NCI-H1105 (cell line): ENCODE measurements around the gene ISM1.
A peak's percentile ranks its signal among the peaks of the same experiment; 100 is the strongest.

ENCODE experiments used
- DNase-seq: peaks from one replicate; lab custom pipeline; 2025; lab: John Stamatoyannopoulos, UW

The ISM1 gene

DNA sequence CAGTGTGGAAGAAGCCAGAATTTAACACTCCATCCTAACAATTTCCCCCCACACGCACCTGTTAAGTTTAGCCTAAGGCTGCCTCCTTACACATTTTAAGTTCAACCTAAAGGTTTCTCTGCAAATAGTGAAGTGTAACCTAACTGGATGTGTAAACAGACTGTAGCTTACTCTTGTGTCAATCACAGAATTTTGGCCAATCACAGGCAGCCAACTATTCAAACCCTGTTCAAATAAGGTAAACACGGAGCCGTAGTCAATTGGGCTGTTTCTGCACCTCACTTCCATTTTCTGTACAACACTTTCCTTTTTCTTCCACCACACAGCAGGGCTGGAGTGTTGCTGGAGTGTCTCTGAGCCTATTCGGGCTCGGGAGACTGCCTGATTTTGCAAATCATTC, 92.1 kb downstream of the ISM1 start:
- no peak for DNase-seq

DNA sequence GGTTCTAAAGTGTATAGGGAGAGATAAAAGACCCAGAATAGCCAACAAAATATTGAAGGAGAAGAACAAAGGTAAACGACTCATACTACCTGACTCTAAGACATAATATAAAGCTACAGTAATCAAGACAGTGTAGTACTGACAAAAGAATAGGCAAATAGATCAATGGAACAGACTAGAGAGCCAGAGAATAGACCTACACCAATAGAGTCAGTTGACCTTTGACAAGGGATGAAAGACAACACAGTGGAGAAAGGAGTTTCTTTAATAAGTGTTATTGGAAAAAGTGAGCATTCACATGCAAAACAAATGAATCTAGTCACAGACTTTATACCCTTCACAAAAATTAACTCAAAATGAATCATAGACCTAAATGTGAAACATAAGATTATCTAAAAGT, 96.4 kb downstream of the ISM1 start:
- DNase-seq = no peak

DNA sequence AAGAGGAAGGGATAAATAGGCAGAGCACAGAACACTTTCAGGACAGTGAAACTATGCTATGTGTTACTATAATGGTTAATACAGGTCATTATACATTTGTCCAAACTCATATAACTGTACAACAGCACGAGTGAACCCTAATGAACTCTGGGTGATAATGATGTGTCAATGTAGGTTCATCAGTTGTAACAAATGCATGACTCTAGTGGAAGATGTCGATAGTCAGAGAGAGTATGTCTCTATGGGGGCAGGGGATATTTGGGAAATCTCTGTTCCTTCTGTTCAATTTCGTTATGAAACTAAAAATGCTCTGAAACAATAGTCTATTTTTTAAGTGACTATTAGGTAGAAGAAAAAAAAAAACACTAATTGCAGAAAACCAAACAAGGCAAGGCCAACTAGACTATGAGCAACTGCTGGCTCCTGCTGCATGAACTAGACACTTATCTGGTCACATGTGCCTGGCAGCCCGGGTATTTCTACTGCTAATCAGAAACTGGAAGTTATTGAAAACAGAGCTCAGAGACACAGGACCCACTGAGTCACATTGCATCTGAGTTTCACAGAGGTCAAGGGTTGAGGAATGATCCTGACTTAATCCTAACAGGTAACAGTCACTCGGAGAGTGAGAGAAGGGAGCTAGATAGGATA, 97.9 kb downstream of the ISM1 start:
- no peak for DNase-seq

DNA sequence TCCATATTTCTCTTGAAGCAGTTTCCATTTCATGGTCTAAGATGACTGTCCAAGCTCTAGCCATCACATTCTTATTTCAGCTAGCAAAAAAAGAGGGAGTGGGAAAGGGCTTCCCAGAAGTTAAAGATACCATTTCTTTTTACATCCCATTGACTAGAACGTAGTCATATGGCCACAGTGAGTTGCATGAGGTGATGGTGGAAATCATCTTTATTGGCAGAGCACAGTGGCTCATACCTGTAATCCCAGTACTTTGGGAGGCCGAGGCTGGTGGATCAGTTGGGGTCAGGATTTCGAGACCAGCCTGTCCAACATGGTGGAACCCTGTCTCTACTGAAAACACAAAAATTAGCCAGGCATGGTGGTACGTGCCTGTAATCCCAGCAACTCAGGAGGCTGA, 99.6 kb downstream of the ISM1 start:
- DNase-seq = no peak

DNA sequence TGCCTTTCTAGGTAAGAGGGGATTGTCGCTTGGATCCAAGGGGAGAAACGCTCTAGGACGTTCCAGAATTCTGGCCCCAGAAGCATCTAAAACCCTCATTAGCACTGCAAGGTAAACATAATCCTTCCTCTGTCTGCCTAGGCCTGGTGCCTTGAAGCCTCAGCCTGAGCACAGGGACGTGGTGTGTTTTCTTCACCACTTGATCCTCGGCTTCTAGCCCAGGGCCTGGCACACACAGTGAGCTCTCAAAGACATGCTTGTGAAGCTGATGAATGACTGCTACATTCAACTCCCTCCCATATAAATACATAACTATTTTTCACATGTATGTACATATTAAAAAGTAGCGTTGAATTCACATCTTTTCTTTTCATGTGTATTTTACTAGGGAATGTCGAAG, 100.3 kb downstream of the ISM1 start:
- no peak for DNase-seq

DNA sequence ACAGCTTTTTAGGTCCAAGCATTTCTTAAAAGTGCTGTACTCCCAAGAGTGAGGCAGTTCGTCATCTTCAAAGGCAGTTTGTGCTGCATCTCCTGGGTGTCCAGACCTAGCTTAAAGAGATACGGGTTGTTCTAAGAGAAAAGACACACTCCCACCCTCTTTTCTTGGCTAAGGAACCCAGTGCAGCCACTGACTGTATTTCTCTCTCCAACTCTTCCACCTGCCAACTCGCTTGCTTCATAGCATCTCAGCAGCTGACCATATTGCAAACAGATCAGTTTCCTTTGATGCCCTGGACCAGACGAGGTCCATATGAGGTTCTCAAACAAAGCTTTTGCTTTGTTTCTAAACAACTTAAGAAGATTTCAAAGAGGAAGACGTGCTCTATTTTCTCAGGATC, 101.1 kb downstream of the ISM1 start:
- DNase-seq = no peak

DNA sequence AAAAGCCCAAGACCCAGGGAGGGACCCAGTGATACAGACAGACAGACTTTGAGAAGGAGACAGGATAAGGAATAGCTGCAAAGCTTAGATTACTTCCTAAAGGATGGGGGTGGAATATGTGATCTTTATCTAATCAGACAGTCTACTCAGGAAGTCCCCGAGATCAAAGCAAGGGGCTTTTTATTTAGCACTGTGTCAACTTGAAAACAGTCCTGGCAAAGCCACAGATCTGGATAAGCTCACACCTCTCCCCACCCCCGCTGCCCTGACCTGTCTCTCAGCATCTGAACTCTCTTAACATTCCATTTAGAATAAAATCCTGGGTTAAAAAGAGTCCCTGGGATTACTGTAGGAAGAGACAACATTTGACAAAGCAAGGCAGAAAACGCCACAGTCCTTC, 101.5 kb downstream of the ISM1 start:
- no peak for DNase-seq

DNA sequence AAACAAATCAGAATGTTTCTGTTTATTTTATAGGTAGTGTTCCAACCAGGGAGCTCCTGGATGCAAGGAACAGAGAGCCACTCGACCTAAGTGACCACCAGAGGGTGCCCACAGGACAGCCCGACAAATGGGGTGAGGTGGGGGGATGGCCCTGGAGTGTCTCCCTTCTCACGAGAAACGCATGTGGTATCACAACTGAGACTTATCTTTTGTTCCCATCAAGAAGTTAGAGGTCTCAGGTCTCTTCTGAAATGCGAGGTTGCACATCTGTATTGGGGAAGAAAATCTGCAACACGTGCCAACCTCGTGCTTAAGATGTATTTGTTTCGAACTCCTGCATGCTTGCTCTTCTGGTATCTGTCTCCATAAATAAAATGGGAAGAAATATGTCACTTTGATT, 104.0 kb downstream of the ISM1 start:
- no peak for DNase-seq

DNA sequence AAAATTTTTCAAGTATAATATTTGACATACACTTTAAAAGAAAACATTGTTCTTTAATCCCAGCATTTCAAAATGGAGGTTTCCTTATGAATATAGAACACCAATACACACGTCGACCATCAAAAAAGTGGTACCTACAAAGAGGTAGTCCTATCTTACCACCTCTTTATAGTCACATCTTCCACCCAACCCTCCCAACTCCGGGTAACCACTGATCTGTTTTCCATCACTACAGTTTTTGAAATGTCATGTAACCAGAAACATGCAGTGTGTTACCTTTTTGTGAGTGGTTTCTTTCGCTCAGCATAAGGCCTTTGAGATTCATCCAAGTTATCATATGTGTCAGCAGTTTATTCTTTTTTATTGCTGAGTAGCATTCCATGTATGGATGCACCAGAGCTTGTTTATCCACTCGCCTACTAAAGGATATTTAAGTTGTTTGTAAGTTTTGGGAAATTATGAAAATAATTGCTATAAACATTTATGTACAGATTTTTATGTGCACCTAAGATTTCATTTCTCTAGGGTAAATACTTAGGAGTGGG, 104.8 kb downstream of the ISM1 start:
- no peak for DNase-seq

DNA sequence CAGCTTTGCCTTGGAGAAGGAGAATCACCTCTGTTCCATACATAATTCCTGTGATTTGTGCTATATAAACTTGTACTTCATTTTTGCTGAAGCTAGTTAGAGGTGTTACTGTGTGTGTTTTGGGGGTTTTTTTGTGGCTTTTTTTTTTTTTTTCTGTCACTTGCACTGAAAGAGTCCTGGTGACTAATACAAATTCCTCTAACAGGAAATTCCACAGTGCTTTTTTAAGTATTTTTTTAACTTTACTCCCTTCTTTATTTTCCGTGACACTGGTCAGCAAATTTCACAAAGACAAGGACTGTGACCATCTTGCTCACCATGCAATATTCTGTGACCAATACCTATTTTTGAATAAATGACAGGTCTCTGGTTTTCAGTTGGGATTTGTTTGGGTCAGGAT, 110.5 kb downstream of the ISM1 start:
- no peak for DNase-seq

DNA sequence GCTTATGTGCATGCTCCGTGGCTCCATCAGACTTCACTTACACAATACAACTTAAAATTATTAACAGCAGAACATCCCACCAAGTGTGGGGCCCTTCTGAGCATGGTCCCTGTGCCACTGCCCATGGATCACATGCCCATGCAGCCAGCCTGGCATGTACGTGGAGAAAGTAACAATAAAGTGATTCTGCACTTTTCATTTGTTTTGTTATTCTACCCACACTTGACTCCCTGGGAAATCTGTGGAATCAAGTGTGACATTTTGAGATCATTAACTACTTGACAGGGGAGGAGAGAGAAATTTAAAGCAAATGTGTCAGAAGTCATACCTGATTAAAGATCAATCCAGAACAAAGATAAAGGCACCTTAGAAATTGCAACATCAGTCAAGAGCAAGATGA, 112.0 kb downstream of the ISM1 start:
- DNase-seq = no peak

DNA sequence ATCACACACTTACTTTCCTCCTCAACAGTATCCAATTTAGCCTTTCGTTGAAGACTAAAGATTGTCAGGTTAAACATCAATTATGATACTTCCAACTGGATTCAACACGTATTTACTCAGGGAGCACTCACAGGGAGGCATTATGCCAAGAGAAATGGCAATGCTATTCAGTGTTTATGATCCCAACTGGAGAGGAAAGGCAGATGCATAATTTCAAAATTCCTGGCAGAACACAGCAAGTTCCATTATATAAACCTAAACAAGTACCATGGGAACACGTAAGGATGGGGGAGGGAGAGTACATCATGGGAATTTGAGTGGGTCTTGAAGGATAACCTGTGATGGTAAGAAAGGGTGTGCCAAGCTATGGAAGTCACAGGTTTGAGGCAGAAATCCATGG, 112.7 kb downstream of the ISM1 start:
- DNase-seq = peak; percentile 89

DNA sequence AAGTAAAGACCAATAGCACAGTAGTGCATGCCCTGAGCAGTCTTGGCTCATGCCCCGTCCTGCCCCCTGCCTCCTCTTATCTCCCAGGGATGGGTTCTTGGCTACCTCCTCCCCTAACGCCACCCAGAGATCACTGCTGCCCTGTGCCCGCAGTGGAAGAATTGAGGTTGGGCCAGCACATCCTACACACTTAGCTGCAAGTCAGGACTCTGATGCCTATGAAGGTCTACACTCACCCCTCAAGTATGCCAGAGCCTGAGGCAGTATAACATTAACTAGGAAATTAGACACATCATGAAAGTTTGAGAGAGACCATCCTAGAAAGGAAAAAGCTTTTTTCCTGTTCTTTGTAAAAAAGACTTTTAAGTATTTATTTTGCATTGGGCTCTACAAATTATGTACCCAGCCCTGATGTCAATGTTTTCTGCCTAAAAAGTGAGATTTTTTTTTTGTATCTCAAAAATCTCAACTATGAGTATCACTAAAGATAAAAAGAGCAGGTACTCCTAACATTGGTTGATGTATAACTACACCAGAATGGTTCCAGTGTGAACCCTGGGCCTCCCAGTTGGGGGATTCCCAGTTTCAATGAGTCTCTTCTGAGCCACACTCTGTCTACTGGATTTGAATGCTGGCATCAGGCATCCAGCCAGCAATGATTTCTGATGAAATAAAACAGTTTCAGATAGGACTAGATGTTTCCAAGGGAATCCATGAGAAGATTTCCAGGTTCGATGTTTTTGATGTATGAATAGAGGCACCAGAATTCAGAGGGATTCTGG, 115.4 kb downstream of the ISM1 start:
- no peak for DNase-seq

DNA sequence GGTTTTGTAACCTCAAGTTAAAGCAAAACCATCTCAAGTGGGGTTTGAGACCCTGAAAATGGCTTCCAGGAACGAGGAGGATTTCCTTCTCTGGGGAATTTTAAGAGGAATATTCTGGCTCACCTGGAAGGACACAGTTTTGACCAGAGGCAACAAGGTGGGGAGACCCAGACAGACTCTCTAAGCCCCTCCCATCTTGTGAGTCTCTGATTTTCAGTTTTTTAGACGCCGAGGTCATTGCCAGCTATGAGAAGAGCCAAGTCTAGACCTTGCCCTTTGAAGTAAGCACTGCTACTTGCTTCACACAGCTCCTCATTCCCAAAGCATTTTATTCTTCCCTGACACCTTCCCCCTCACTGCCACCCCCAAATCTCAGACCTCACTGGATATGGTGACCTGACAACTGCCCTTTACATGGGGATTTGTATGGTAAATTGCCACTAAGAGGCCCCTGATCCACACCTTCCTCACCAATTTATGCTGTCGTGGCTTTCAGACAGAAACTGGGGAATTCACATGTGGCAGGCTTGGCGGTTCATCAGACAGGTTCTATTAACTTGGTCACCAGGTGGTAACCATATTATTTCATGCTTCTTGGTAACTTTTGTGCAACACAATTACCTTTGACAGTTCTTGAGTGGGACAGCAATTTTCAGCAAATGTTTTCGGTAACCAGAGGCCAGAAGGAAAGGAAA, 116.2 kb downstream of the ISM1 start:
- no peak for DNase-seq

DNA sequence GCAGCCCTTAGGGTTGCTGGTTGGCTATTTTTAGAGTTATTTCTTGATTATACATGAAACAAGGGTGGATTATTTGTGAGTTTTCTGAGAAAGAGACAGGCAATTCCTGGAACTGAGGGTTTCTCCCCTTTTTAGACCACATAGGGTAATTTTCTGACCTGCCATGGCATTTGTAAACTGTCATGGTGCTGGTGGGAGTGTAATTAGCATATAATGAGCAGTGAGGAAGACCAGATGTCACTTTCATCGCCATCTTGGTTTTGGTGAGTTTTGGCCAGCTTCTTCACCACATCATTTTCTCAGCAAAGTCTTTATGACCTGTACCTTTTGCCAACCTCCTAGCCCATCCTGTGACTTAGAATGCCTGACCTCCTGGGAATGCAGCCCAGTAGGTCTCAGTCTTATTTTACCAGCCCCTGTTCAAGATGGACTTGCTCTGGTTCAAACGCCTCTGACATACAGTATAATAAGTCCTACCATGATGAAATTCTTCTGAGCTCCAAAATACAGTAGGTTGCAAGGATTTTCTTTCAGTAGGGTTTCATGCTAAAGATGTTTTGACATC, 117.1 kb downstream of the ISM1 start:
- DNase-seq = no peak

DNA sequence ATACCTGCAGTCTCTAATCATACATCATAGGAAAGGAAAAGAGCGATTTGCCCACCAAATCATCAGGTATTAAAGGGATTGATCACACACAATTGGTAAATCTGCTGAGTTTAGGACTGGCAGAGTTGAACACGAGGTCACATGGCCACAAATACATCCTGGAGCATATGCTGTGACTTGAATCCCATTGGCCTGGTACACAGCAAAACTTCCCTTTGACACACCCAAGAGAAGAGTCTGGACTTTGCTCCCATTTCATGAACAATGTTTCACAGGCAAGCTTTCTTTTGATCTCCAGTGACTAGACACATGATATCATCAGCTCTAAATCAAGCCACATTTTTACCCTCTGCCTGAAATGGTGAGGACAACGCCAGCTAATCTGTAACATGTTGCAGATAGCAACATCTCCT, 117.9 kb downstream of the ISM1 start:
- DNase-seq = no peak

DNA sequence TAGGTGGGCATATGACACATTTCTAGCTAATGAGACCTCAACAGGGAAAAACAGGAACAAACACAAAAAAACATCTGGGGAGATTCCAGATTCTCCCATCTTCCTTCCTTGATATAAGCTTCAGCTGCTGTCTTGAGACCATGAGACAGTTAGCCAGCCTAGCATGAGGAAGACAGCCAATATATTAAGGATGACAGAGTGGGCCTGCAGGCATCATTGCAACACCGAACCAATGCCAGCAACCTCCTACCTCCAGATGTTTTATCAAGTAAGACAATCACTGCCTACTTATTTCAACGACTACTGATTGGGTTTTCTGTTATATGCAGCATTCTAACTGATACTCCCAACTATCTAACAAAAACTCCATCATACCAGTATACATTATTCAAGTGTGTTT, 119.0 kb downstream of the ISM1 start:
- DNase-seq = no peak

DNA sequence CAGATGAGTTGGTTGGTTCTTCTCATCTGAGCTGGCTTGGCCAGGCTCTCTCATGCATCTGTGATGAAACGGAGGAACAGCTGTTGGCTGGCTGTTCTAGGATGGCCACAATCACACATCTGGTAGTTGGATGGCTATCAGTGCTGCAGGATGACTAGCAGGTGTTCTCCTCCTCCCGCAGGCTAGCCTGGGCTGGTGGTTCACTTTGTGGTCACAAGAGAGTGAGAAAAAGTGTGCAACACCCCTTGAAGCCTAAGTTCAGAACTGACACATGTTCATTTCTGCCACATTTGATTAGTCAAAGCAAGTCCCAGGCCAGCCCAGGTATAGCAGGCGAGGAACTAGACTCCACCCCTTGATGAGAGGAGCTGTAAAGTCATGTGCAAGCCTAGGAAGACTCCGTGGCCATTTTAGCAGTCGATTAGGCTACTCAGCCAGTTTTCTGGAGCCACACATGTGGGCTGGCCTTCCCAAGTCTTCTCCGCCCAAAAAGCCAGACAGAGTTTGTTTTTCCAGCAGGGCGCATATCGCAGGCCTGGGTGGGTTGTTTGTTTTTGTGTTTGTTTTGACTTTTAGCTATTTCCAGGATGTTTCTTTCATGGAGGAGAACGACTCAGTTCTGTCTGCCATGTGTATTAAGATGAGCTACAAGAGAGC, 120.8 kb downstream of the ISM1 start:
- DNase-seq = no peak

DNA sequence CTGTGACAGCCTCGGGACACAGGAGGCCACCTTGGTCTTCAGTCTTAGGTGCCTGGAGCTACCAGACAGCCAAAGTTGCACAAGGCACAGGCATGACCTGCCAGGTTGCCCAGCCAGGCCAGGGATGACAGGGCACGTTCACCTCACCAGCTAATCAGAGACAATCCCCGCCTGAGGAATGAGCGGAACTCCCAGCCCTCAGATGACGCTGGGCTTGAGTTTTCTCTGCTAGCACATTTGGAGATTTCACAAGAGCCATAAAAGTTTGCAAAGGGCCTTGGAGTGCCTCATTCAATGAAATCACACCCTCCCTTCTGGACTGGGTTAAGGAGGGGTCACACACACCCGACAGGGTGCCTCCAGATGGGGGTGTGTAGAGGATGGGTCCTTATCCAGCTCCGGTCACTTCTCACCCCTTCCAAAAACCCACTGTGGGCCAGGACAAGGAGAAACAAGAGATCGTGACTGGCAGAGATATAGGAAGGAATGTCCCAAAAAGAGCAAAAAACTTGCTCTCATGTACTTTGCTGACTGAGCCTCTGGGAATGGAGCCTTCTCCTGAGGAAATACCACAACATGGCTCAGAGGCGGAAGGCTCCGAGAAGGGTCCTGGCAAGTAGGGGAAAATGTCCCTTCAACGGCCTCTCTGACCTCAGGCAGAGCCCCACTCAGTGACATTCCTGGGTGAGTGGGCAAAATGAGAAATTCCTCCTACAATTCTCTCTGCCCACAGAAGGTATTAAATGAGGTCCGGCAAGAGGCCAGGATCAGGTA, 121.6 kb downstream of the ISM1 start:
- no peak for DNase-seq

DNA sequence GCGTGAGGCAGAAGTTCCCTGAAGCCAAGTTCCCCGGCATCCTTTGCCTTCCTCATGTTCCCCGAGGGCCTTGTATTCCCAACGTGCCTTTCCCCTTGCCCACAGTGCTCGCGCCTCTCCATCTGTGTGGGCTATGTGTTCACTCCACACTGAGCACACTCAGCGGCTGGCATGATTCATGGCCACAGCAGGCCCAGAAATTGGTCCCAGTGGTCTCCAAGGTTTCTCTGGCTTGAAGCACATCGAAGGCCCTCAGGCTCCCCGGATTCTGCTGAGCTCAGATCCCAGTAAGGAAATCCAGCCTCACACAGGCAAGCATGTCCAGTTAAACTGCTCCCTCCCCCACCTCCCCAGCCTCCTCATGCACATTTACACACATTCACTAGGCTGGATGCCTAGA, 123.6 kb downstream of the ISM1 start:
- DNase-seq = no peak
